GM18520 (cell line): Measurements from ENCODE around the gene GLIS2.
"Not testable (repeated sequence)": the region's sequence is repeated elsewhere in the genome, so short reads cannot be mapped to it uniquely, and the experiment has no call there.

Experiments used
- ATAC-seq: cut with Tn5 transposase; IDR thresholded peaks from one replicate; pipeline ENCODE4 v1.9.1; 2021; ENCODE audit not compliant: unreplicated experiment

The GLIS2 gene

DNA sequence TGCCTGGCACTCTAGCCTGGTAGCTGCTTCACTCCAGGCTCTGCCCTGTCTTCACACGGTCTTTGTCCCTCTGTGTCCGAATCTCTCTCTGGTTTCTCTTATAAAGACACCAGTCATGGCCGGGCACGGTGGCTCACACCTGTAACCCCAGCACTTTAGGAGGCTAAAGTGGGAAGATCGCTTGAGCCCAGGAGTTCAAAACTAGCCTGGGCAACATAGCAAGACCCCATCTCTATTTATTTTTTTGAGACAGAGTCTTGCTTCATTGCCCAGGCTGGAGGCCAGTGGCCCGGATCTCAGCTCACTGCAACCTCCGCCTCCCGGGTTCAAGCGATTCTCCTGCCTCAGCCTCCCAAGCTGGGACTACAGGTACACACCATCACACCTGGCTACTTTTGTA is 17.8 kb downstream of the GLIS2 start:
- not testable (repeated sequence) for ATAC-seq

DNA sequence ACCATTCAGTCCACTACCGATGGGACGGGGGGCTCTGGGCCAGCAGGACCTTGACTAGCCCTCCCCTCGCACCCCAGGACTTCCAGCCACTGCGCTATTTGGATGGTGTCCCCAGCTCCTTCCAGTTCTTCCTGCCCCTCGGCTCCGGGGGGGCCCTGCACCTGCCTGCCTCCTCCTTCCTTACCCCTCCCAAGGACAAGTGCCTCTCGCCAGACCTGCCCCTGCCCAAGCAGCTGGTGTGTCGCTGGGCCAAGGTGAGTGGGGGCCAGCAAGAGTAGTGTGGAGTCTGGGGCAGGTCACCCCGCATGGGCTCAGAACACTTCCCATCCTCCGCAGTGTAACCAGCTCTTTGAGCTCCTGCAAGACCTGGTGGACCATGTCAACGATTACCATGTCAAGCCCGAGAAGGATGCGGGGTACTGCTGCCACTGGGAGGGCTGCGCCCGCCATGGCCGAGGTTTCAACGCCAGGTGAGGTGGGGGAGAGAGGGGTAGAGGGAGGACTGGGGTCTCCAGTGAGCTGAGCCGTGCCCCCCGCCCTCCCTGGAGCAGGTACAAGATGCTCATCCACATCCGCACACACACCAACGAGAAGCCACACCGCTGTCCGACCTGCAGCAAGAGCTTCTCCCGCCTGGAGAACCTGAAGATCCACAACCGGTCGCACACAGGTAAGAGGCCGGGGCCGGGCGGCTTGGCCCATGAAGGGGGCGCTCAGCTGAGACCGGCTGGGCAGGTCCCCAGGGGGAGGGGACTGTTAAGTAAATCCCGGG is 19.0 kb downstream of the GLIS2 start:
- no peak for ATAC-seq

DNA sequence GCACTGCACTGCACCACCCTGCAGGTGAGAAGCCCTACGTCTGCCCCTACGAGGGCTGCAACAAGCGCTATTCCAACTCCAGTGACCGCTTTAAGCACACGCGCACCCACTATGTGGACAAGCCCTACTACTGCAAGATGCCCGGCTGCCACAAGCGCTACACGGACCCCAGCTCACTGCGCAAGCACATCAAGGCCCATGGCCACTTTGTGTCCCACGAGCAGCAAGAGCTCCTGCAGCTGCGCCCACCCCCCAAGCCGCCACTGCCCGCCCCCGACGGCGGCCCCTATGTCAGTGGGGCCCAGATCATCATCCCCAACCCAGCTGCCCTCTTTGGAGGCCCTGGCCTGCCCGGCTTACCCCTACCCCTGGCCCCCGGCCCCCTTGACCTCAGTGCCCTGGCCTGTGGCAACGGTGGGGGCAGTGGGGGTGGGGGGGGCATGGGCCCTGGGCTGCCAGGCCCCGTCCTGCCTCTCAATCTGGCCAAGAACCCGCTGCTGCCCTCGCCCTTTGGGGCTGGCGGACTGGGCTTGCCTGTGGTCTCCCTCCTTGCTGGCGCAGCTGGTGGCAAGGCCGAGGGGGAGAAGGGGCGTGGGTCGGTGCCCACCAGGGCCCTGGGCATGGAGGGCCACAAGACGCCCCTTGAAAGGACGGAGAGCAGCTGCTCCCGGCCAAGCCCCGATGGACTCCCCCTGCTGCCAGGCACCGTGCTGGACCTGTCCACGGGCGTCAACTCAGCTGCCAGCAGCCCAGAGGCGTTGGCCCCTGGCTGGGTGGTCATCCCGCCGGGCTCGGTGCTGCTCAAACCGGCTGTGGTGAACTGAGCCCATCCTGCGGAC is 21.1 kb downstream of the GLIS2 start:
- no peak for ATAC-seq

- no peak for ATAC-seq
These were observed 21.7 kb downstream of the GLIS2 start for GRCh38 chr16:4337540-4338088.

DNA sequence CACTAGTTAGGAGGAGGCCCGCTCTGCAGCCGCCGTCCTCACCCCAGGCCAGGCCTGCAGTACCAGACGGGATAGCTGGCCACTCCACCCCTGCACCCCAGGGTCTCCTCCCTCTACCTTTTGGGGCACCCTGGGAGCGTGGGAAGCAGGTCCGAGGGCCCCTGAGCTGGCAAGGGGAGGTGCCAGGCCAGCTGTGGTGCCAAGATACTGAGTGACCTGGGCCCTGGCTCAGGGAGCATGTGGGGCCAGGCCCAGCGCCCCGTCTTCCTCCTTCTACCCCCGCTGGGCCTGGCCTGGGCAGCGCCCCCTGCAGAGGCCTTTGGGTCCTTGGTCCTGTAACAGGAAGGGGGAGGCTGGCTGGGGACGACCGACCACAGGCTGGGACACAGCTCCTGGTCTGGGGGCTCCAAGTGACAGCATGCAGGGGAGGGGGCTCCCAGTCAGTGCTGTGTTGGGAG is 22.3 kb downstream of the GLIS2 start:
- no peak for ATAC-seq

DNA sequence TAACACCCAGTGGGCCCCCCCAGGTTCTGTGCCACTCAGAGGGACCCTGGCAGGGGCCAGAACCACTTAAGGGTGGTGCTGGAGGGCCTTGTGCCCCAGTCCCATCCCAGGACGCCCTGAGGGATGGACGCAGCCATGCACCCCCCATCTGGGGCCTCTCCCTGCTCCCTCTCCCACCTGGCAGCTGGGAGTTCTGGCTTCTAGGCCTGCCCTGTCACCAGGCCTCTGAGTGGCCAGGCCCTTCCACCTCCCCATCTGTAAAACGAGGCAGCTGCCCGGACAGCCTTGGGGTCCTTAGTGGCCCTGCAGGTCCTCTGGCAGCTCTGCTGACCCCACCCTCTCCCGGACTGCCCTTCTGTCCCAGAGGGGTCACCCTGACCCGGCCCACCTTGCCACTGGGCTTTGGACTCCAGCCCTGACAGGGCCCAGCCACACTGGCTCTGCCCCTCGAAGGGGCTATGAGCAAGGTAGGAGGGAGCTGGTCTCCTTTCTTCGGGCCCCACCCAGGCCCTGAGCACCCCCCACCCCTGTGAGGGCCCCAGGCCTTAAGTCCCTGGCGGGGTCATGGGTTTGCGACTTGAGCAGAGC is 22.9 kb downstream of the GLIS2 start:
- no peak for ATAC-seq

- no peak for ATAC-seq
These were observed 23.6 kb downstream of the GLIS2 start for GRCh38 chr16:4339455-4339854.

GRCh38 chr16:4339909-4340308 is 24.0 kb downstream of the GLIS2 start:
- no peak for ATAC-seq

DNA sequence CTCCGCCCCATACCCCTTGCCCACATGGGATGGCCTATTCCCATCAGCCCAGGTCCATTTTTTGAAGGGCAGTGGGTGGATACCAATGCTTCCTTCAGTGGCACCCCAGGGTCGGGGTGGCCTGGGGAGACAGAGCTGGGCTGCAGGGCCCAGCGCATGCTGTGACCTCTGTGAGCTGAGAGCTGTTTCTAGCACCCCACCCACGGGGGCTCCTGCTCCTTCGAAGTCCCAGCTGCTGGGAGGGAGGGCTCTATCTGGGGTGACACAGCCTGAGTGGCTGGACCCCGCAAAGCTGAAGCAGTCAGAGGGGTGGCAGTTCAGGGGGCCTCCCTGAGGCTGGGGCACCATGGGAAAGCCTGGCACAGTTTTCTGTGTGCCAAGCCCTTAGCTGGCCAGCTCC is 24.6 kb downstream of the GLIS2 start:
- ATAC-seq: no peak

DNA sequence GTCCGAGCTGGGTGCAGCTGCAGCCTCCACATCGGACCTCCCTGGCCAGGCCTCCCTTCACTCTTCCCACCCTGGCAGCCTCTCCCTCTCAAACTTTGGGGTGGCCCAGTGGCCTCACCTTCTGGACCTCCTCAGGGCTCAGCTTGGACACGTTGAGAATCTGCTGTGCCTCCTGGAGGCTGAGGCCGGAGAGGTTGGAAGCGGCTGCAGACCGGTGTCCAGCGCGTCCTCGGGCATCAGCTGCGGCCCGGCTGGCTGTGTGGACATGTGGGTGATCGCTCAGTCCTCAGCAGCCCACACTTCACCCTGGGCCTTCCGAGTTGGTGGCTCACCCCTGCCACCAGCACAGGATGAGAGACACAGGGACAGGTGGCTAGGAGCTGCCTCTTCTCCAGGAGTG is 25.4 kb downstream of the GLIS2 start:
- no peak for ATAC-seq

- no peak for ATAC-seq
These were observed 27.2 kb downstream of the GLIS2 start for GRCh38 chr16:4342866-4343744.

- not testable (repeated sequence) for ATAC-seq
These were observed 28.6 kb downstream of the GLIS2 start for GRCh38 chr16:4344300-4344982.

DNA sequence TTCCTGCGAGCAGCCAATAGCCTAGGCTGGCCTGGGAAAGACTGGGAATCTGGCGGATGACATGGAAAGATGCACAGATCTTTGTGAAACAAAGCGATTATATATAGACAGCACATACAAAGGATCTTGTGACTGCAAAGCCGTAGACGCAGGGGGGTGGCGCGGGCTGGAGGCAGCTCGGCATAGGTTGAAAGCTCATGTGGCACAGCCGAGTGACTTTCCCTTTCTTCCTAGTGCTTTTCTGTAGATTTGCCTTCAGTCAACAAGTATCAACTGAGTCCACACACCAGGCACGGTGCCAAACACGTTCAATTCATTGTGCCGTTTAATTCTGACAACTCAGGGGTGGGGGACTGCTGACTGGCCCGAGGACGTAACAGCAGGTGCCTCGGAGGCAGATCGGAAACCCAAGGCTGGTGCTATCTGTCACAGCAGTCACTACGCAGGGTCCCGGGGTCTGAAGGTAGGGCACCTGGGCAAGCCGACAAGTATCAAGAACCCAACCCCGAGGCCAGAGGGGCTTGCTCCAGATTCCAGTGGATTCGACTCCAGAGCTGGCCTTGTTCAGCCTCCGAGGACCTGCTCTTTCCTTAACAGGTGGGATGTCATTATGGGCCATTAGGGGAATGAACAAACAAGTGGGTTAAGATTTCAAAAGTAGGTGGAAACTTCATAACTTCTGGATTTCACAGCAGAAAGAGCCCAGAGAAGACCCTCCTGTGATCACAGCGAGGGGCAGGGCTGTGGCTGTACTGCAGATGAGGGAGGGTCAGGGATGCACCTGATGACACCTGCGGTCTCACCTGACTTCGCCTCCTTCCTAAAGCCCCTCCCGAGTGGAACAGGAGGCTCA is 29.3 kb downstream of the GLIS2 start:
- no peak for ATAC-seq

DNA sequence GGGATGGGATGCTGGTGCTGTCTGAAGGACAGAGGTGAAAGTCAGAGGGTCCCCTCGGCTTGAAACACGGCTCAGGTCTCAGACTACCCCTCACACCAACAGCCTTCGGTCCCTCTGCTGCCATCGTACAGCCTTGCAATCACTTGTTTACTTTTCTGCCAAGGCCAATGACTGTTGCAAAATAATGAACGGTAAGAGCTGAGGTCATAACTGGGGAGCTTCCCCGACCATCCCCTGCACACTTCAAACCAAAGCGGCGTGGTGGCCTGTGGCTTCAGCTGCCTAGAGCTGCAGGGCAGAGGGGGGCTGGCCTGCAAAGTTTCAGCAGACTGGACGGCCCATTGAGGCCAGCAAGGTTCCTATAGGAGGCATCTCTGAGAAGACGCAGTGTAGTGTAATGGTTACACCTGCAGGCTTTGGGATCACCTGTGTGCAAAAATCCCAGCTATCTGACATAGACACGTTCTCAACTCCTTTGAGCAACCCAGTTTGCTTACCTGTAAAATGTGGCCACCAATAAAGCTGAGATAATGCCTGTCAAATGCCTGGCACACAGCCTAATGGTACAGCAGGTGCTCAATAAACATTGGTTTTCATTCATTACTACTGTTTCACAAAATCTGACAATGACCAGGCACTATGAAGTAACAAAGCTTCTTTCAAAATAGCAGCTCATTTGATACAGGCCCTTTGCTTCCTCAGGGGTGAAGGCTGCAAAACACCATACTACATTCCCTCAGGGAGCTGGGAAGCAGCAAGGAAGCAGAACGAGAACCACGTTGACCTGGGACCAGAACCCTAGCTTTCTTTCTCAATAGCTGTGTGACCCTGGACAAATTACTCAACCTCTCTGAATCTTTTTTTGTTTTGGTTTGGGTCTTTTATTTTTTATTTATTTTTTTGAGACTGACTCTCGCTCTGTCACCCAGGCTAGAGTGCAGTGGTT is 30.2 kb downstream of the GLIS2 start:
- ATAC-seq: no peak

DNA sequence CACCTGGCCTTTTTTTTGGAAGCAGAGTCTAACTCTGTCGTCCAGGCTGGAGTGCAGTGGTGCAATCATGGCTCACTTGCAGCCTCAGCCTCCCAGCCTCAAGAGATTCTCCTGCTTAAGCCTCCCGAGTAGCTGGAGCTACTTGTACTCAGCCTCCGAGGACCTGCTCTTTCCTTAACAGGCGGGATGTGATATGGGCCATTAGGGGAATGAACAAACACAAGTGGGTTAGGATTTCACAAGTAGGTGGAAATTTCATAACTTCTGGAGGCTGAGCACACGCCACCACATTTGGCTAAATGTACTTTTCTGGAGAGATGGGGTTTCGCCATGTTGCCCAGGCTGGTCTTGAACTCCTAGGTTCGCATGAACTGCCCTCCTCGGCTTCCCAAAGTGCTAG is 31.1 kb downstream of the GLIS2 start:
- no peak for ATAC-seq

- no peak for ATAC-seq
These were observed 32.1 kb downstream of the GLIS2 start for GRCh38 chr16:4347765-4348509.

DNA sequence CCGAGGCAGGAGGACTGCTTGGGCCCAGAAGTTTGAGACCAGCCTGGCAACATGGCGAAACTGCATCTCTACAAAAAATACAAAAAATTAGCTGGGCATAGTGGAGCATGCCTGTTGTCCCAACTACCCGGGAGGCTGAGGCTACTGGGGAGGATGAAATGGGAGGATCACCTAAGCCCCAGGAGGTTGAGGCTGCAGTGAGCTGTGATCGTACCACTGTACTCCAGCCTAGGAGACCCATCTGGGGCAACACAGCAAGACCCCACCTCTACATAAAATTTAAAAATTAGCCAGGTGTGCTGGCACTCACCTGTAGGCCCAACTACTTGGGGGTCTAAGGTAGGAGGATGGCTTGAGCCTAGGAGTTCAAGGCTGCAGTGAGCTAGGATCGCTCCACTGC is 33.5 kb downstream of the GLIS2 start:
- ATAC-seq: no peak
